Measurements from ENCODE around the gene INPP4A.

INPP4A gene

DNA sequence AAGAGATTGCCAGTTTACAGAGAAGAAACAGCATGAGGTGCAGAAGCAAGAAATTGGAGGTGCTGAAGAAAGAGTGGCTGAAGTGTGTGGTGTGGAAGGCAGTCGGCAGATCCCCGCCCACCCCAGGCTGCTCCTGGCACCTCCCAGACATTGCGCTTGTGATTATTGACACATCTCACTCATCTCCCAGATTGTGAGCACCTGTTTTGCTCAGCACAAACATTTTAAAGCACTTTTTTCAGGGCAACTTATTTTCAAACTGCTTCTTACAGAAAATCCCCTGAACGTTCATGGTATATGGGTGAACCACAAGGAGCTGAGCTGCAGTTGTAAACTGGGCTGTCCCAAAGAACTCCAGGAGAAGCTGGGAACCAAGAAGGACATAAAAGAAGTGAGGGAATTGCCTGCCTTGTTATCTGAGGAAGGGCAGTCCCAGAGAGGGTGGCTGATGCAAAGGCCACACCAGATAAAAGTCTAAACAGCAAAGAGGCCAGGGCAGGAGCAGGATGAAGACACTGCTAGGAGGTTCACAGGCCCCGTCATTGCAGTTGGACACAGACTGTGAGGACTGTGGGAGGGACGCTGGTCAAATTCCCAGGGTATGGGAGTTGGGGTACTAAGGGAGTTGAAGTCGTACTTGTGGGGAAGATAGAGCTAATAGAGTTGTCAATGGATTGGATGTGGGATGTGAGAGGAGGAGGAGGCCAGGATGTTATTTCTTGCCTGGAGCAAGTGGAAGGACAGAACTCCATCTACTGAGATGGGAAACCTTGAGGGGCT lies 65.1 kb downstream of the INPP4A start:
- in situ Hi-C loops (cut with MboI; ENCODE audit: low sequenced_read_pairs): loop anchor here (10.0 kb wide), 1 partner anchor 95 kb away; no protein-coding TSS in a partner anchor

DNA sequence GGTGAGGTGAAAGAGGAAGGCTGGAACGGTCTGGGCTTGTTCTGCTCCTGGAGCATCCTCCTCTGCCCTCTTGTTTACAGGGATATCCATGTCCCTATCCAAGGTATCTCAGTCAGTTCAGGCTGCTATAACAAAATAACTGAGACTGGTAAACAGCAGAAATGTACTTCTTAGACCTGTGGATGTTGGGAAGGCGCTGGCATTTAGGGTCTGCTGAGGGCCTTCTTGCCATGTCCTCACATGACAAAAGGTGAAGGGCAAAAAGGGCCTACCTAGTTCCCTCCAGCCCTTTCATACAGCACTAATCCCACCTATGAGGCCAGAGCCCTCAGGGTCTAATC lies 65.6 kb downstream of the INPP4A start:
- in situ Hi-C loops (cut with MboI; ENCODE audit: low sequenced_read_pairs): loop anchor here (10.0 kb wide), 1 partner anchor 95 kb away; no protein-coding TSS in a partner anchor

DNA sequence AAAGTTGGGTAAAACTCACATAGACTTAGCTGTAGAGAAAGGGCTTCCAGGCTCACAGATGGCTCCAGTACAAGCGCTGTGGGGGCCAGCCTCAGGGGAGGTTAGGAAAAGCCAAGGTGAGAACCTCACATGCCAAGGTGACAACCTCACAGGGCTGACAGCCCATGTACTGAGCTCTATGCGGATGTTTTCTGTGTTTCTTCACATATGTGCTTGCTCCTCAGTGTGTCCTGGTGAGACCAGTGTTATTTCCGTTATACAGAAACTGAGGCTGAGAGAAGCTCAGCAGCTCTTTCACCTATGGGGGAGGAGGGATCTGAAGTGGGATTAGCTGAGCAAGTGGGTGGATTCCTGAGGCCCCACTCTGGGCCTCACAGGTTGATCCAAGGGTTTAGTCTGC lies 67.3 kb downstream of the INPP4A start:
- in situ Hi-C loops (cut with MboI; ENCODE audit: low sequenced_read_pairs): loop anchor here (10.0 kb wide), 1 partner anchor 97 kb away; no protein-coding TSS in a partner anchor

DNA sequence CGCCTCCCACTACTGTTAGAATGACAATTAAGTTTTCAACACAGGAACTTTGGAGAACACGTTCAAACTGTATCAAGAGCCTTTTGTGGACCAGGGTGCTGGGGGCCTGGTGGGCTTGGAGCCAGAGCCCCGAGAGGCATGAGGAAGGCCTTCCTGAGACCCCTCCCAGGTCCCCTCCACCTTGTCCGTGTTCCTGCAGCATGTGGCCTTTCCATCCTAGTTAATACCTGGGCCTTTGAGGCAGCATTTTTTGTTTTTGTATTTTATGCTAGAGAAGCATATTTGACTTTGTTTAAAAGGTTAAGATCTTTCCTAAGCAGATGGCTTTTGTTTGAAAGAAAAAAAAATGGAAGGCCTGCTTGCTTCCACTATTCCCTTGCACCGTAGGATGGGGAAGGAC lies 68.0 kb downstream of the INPP4A start:
- in situ Hi-C loops (cut with MboI; ENCODE audit: low sequenced_read_pairs): loop anchor here (10.0 kb wide), 1 partner anchor 98 kb away; no protein-coding TSS in a partner anchor

GRCh38 chr2:98514096-98514639 lies 69.5 kb downstream of the INPP4A start:
- in situ Hi-C loops (cut with MboI; ENCODE audit: low sequenced_read_pairs): loop anchor here (10.0 kb wide), 1 partner anchor 99 kb away; no protein-coding TSS in a partner anchor

- in situ Hi-C loops (cut with MboI; ENCODE audit: low sequenced_read_pairs): loop anchor here (10.0 kb wide), 1 partner anchor 100 kb away; no protein-coding TSS in a partner anchor
Measured at GRCh38 chr2:98514879-98515249, 70.2 kb downstream of the INPP4A start.

- in situ Hi-C loops (cut with MboI; ENCODE audit: low sequenced_read_pairs): loop anchor here (10.0 kb wide), 1 partner anchor 101 kb away; no protein-coding TSS in a partner anchor
Measured at GRCh38 chr2:98515250-98515991, 70.8 kb downstream of the INPP4A start.

DNA sequence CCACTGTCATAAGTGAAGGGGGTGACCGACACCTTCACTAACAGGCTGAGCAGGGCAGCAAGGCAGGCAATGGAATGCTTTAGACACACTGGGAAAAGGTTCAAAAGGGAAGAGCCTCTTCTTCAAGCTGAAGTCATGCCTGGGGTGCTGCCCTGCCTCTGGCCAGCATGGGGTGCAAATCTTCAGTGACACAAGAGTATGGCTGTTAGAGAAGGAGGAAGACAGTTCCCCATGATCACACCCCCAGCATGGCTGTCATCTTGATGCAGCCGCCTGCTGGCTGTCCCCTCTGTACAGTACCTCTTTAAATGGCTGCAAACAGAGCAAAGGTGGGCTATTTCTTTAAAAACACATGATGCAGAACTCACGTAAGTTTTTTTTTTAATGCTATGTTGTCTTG lies 71.9 kb downstream of the INPP4A start:
- in situ Hi-C loops (cut with MboI; ENCODE audit: low sequenced_read_pairs): loop anchor here (10.0 kb wide), 1 partner anchor 102 kb away; no protein-coding TSS in a partner anchor

GRCh38 chr2:98517636-98518035 lies 73.0 kb downstream of the INPP4A start:
- in situ Hi-C loops (cut with MboI; ENCODE audit: low sequenced_read_pairs): loop anchor here (10.0 kb wide), 1 partner anchor 103 kb away; no protein-coding TSS in a partner anchor

DNA sequence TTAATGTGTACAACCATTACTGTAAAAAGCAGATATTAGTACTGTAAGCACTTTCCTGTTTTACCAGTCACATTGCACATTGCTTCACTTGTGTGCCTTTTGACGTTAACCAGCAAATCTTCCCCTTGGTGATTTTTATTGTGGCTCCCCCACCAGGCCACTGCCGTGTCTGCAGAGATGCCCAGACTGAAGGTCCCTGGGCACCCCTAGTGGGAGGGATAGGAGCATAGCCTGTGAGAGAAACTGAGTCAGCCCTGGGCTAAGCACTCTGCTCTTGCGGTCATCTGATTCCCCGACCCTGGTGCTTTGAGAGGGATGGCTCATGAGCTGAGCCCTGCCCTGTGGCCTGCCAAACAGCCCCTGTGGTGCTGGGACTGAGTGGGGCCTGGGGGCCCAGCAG lies 73.4 kb downstream of the INPP4A start:
- in situ Hi-C loops (cut with MboI; ENCODE audit: low sequenced_read_pairs): loop anchor here (10.0 kb wide), 1 partner anchor 103 kb away; no protein-coding TSS in a partner anchor

- in situ Hi-C loops (cut with MboI; ENCODE audit: low sequenced_read_pairs): loop anchor here (10.0 kb wide), 1 partner anchor 104 kb away; no protein-coding TSS in a partner anchor
Measured at GRCh38 chr2:98519156-98519555, 74.5 kb downstream of the INPP4A start.

DNA sequence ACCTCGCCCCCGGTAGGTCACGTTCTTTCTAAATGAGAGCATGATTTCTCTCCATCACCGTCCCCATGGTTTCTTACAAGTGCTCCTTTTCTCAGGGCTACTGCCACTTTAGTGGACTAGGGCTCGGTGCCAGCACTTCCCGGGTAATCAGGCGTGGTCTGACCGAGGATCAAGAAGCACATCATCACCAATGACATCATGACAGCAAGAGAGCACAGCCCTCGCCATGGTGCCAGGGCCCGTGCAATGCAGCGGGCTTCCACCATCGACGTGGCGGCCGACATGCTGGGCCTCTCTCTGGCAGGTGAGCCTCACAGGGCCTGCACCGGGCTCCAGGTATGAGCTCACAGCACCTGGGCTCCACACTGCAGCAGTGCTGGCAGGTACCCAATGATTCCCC lies 75.2 kb downstream of the INPP4A start:
- in situ Hi-C loops (cut with MboI; ENCODE audit: low sequenced_read_pairs): loop anchor here (10.0 kb wide), 1 partner anchor 105 kb away; no protein-coding TSS in a partner anchor

- in situ Hi-C loops (cut with MboI; ENCODE audit: low sequenced_read_pairs): no loop called here
Measured at GRCh38 chr2:98520806-98521205, 76.1 kb downstream of the INPP4A start.

DNA sequence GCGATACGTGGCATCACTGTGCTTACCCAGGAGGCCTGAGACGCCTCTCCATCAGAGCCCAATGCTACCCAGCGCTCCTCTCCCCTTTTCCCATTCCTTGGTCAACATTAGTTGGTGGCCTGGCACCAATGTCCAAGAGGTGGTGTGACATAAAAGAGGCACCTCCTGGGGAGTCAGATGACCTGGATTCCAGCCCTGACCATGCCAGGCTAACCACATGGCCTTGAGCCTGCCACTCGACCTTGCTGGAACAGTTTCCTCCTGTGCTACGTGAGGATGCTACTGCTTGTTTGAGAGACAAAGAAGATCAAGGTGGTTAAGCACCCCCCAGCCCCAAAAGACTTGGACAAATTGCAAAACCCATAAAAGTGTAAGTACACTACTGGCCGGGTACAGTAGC lies 76.6 kb downstream of the INPP4A start:
- in situ Hi-C loops (cut with MboI; ENCODE audit: low sequenced_read_pairs): no loop called here

- in situ Hi-C loops (cut with MboI; ENCODE audit: low sequenced_read_pairs): no loop called here
Measured at GRCh38 chr2:98522854-98523253, 78.2 kb downstream of the INPP4A start.

DNA sequence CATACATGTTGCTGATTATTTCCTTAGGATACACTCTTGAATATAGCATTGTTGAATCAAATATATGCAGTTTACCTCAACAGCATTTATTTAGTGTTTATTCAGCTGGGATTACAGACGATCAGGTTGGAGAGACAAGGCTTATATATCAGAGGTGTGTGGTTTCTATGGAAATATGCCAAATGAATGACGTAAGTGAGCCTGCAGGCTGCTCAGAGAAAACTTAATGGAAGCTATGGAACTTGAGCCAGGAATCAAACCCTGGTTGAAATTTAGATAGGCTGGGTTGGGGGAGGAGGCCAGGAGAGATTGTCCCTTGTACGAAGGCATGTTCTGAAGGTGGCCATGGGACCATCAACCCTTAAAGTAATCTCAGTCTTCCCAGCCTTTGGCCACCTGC lies 79.5 kb downstream of the INPP4A start:
- in situ Hi-C loops (cut with MboI; ENCODE audit: low sequenced_read_pairs): no loop called here

GRCh38 chr2:98528349-98528748 lies 83.7 kb downstream of the INPP4A start:
- in situ Hi-C loops (cut with MboI; ENCODE audit: low sequenced_read_pairs): no loop called here

DNA sequence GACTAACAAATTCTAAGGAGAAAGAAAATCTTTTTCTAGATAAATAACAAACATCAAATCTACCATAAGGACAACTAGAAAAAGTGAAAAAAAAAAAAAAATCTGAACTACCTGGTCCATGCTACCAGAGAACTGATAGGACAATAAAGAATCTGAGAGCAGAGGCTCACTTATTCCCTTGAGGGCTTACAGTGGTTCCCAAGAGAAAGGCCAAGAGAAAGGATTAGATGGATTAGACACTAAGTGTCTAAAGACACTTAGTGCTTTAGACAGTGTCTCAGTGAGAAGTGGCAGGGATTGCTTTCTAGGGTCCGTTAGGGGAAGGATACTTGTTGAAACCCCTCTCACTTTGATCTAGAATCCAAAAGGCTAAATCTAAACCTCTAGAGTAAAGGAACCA lies 85.5 kb downstream of the INPP4A start:
- in situ Hi-C loops (cut with MboI; ENCODE audit: low sequenced_read_pairs): no loop called here

DNA sequence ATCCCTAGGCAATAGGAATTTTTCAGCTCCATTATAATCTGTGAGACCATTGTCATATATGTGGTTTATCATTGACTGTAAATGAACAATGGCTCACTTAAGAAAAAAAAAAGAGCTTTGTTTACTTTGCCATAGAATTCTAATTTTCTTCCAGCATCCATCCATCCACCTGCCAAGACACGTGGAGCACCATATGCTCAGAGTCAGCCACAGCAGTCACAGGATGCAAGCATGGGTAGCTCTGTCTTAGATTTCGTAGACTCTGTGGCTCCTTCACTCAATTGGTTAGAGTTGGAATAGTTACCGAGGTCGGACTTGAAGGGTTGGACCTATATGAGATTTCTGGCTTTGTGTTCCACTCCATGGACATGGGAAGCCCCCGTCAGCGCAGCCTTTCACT lies 88.1 kb downstream of the INPP4A start:
- in situ Hi-C loops (cut with MboI; ENCODE audit: low sequenced_read_pairs): no loop called here

DNA sequence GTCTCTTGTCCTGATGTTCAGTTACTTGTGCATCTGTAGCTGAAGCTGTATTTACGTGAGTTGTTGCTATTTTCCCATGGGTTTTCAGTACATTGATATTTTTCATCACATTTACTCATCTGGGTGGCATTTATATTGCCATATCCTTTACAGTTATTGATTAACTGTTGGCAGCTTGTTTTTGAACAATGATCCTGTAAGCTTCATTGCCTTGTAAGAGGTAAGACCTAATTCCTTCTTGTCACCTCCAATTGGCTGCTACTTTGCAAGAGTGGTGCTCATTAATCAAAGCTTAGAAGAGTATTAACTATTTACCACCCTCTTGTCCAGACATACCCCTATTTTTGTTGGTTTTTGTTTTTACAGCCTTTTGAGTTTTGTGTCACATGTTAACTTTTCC lies 88.9 kb downstream of the INPP4A start:
- in situ Hi-C loops (cut with MboI; ENCODE audit: low sequenced_read_pairs): no loop called here

GRCh38 chr2:98534761-98535160 lies 90.1 kb downstream of the INPP4A start:
- in situ Hi-C loops (cut with MboI; ENCODE audit: low sequenced_read_pairs): no loop called here

Measured in HL-60/S4 (cell line).